Measurements from ENCODE around the gene ST3GAL3.

DNA sequence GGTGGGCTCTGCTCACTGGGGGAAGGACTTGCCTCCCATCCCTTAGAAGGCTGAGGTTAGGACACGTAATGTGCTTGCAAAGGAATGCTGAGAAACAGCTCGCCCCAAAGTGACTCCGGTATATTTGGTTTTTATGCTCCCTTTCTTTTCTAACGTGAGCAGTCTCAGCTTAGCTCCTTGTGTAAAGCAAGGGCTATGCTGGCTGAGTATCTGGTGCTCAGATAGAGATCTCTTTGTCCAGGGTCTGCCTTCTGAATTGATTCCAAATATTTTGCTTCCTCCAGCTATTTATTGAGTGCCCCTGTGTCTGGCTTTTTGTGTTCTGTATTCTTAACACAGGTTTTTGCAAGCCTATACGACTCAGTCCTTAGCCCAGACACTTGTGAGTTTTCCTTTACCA is 131.7 kb downstream of the ST3GAL3 start:
- no peak for TF ChIP-seq EP300 (IDR thresholded peaks at IDR 0.05)
- TF ChIP-seq, protein P1, sequence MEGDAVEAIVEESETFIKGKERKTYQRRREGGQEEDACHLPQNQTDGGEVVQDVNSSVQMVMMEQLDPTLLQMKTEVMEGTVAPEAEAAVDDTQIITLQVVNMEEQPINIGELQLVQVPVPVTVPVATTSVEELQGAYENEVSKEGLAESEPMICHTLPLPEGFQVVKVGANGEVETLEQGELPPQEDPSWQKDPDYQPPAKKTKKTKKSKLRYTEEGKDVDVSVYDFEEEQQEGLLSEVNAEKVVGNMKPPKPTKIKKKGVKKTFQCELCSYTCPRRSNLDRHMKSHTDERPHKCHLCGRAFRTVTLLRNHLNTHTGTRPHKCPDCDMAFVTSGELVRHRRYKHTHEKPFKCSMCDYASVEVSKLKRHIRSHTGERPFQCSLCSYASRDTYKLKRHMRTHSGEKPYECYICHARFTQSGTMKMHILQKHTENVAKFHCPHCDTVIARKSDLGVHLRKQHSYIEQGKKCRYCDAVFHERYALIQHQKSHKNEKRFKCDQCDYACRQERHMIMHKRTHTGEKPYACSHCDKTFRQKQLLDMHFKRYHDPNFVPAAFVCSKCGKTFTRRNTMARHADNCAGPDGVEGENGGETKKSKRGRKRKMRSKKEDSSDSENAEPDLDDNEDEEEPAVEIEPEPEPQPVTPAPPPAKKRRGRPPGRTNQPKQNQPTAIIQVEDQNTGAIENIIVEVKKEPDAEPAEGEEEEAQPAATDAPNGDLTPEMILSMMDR (IDR thresholded peaks at IDR 0.05): no peak
